GM19238 (cell line): ENCODE data around the gene DCAF7.

Experiments used
- DNase-seq: peaks from one replicate; pipeline ENCODE4 v3.0.0; 2011; ENCODE audit warnings: low spot score; ENCODE audit not compliant: insufficient read length

The DCAF7 gene

DNA sequence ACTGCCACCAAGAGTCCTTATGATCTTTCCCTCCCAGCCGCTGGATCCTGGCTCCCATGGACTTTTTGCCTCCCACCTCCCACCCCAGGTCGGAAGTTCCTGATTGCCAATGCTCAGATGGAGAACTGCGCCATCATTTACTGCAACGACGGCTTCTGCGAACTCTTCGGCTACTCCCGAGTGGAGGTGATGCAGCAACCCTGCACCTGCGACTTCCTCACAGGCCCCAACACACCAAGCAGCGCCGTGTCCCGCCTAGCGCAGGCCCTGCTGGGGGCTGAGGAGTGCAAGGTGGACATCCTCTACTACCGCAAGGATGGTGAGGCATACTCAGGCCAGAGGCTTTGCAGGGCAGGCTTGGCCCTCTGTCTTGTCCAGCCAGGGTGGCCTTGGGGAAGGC is 26.2 kb upstream of the DCAF7 start:
- no peak for DNase-seq

DNA sequence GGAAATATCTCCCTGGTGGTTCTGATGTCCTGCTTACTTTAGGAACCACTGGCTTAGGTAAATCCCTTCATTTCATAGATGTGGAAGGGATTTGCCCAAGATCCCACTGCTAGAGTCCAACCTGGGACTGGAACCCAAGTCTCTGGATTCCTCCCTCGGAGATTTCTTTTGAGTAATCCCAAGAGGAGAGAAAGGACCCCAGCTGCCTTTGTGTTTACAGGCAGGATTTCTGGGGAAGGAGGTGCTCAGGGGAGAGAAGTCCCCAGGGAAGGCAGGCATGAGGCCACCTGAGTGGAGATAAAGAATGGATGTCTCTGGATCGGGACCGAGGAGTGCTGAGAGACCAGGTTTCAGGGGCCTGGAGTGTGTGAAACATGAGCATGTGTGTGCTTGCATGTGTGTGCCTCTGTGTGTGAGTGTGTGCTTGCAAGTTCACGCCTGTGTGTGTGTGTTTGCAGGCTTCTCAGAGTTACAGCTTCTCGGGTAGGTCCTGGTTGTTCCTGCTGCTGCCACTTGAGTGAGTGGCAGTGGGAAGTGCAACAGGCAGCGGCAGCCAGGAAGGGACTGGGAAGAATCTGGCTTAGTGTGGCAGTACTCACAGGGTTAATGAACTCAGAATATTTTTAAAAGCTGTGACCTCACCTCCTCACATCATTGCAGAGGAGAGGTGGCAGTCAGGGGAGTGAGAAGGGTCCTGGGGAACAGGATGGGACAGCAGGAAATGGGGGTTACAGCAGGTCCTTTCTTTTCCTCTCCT is 24.9 kb upstream of the DCAF7 start:
- no peak for DNase-seq

DNA sequence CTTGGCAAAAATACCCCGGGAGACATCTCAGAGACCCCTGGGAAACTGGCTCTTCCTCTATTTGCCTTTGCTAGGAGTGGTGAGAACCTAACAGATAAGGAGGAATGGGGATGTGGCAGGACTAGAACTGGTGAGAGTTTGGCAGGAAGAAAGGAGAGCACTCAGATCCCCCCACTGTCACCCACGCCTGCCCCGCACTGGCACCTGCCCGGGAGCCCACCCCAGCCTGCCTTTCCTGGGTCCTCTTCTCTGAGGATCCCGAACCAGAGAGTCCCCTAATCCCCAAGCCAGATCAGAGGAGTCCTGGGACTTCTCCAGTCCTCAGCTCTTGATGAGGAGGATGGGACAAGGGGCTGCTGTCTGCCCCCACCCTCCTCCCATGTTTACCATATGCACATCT is 23.4 kb upstream of the DCAF7 start:
- no peak for DNase-seq

DNA sequence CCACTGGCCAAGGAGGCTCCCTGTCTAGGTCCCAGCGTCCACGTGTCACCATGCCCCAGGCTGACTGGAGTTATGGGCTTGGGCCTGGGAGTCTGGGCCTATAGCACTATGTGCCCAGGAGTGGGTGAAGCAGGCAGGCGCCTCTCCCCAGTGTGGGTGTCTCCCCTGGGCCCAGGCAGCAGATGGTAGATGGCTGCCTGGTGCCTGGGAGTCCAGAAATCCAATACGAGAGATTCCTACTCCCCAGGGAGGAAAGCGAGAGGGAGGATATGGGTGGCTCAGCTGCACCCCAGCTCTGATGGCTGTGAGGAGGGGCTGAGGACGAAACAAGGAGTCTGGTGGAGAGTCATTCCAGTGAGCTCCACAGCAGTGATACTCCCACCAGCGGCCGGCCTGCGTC is 22.1 kb upstream of the DCAF7 start:
- DNase-seq = no peak

DNA sequence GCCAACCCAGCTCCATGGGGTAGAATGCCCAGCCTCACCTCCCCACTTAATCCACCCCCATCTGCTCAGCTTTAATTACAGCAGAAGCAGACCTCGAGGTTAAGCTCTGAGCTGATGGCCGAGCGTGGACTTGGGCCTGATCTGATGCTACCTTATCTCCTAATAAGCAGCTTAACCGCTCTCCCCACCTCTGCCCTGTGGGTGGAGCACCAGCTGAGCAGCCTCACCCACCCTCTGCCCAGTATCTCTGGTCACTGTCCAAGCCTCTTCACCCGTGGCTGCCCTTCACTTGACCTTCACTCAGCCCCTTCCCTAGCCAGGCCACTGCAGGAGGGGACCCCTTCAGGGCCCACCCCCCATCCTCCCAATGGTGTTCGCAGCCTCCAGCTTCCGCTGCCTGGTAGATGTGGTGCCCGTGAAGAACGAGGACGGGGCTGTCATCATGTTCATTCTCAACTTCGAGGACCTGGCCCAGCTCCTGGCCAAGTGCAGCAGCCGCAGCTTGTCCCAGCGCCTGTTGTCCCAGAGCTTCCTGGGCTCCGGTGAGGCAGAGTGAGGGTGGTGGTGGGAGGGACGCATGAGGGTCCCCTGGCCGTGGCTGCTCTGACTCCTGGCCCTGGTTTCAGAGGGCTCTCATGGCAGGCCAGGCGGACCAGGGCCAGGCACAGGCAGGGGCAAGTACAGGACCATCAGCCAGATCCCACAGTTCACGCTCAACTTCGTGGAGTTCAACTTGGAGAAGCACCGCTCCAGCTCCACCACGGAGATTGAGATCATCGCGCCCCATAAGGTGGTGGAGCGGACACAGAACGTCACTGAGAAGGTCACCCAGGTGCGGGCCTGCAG is 20.3 kb upstream of the DCAF7 start:
- no peak for DNase-seq

DNA sequence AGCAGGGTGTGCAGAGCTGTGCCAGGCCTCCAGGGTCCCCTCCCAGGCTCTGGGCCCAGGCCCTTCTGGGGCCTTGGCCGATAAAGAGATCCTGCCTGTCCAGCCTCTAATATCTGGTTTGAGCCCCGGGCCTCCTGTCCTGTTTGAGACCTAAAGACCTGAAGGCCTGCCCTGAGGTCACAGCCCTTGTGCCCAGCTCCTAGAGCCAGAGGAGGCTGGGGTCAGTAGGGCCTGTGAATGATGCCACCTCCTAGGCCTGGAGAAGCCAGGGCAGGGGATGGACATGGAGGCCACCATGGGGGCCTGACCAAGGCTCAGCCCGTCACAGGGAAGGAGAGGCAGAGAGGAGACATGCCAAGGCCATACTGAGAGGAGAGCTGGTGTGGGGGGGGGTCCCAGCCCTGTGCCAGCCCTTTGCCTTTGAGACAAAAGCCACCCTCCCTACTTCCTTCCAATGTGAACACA is 19.7 kb upstream of the DCAF7 start:
- no peak for DNase-seq

DNA sequence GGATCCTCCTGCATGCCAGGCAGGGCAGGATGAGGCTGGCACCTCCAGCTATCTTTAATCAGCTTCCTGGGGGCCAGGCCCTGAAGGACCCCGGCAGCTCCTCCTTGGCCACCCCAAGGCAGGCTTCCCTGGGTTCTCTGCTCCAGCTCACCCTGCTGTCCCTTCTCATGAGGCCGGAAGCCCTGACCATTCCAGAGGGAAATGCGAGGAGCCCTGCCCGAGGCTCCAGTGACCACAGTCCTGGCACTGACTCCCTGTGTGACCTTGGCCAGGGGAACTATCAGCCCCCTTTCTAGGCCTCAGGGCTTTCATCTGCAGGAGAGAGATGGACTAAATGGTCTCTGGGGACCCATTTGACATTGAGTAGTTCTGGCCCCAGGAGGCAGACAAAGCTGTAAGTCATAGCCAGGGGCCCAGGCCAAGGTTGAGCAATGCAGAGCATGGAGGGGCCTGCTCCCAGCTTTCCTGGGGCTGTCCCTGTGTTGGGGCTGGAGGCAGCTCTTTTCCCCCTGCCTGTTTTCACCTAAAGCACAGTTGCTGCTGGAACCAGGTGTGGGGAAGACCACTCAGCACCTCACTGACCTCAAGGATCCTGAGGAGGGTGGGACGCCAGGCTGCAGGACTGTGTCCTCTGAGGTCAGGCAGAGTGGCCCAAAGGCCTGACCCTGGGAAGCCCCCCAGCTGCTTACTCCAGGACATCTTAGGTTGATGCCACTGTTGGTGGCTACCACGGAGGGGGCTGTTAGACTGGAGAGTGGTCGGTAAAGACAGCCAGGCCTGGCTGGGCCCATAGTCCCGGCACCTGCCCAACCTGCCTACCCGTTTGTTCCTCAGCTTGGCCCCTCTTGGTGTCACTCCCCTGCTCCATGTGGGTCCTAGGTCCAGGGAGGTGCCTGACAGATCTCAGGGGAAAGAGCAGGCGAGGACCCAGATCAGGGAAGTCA is 19.0 kb upstream of the DCAF7 start:
- no peak for DNase-seq

DNA sequence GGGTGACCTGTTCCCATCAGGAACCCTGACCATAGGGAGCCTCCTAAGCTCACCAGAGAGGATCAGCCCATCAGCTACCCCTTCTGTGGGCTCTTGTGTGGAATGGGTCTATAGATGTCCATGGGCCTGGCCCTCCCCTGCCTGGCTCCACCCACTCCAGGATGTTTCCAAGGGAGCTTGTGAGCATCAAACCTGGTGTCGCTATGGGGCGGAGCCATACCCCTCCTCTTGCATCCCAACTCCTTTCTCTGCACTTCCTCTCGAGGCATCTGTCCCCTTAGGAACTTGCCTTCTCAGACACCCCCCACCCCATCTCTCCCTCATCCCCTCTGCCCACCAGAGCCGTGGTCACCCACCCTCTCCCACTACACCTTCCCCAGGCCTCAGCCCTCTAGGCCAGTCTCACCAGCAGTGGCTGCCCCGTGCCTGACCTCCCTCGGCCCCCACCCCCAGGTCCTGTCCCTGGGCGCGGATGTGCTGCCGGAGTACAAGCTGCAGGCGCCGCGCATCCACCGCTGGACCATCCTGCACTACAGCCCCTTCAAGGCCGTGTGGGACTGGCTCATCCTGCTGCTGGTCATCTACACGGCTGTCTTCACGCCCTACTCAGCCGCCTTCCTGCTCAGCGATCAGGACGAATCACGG is 16.7 kb upstream of the DCAF7 start:
- DNase-seq = no peak

DNA sequence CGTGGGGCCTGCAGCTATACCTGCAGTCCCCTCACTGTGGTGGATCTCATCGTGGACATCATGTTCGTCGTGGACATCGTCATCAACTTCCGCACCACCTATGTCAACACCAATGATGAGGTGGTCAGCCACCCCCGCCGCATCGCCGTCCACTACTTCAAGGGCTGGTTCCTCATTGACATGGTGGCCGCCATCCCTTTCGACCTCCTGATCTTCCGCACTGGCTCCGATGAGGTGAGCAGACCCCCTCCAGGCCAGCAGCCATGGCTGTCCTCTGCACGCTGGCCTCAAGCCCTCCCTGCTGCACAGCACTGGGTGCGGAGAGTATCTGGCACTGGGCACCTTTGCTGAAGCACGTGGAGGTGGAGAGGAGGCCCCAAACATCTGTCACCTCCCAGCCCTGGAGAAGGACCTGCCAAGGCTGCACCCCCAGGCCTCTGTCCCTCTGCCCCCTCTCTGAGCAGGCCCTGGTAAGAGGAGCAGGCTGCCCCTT is 16.2 kb upstream of the DCAF7 start:
- no peak for DNase-seq

DNA sequence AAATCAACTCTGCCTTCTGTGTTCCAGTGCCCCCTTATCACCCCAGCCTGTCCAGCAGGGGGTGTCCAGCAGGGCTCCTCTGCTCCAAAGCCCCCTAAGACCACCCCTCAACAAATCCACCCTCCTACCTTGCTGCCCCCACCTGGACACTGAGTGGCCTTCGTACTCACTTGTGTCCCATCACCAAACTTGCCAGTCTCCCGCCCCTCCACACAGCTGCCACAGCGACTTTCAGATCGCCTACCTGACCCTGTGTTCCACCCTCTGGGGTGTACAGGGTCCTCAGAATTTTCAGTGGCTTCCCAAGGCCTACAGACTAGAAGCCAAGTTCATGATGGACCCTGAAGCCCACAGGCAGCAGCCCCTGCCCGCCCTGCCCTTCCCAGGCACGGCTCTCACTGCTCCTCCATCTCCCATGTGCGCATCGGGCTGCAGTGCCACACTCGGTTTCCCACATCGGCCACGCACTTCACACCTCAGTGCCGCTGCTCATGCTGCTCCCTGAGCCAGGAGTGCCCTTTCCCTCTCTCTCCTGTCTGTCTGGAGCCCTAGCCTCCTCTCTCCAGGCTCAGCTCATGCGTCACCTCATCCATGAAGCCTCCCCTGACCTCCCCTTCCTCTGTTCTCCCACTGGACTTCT is 15.3 kb upstream of the DCAF7 start:
- DNase-seq = no peak

DNA sequence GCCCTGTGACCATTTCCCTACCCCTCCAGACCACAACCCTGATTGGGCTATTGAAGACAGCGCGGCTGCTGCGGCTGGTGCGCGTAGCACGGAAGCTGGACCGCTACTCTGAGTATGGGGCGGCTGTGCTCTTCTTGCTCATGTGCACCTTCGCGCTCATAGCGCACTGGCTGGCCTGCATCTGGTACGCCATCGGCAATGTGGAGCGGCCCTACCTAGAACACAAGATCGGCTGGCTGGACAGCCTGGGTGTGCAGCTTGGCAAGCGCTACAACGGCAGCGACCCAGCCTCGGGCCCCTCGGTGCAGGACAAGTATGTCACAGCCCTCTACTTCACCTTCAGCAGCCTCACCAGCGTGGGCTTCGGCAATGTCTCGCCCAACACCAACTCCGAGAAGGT is 14.6 kb upstream of the DCAF7 start:
- DNase-seq = no peak

DNA sequence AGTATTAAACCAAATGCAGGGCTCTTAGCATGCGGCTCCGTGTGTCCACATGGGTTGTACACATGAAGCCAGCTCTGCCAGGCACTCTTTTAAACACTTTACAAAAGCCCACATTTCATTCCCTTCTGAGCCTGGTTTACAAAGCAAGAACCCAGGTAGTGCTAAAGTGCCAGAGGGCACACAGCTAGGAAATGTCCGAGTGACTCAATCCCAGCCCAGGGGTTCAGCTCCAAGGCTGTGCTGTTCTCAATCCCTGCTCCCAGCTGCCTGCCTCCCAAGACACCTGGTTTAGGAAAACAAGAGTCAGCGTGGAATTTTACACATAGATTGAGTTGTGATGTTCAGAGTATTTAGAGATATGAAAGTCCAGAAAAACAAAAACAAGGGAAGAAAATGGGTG is 13.3 kb upstream of the DCAF7 start:
- no peak for DNase-seq

DNA sequence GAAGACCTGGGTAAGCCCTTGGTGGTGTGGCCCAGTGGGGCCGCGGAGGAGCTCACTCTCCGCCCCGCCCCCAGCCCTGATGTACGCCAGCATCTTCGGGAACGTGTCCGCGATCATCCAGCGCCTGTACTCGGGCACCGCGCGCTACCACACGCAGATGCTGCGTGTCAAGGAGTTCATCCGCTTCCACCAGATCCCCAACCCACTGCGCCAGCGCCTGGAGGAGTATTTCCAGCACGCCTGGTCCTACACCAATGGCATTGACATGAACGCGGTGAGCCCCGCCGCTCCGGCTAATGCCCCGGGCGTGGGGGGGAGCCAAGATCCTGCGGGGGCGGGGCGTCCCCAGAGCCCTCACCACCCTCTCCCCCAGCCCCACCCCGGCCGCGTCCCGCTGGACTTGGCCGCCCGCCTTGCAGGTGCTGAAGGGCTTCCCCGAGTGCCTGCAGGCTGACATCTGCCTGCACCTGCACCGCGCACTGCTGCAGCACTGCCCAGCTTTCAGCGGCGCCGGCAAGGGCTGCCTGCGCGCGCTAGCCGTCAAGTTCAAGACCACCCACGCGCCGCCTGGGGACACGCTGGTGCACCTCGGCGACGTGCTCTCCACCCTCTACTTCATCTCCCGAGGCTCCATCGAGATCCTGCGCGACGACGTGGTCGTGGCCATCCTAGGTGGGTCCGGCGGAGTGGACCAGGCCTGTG is 12.1 kb upstream of the DCAF7 start:
- DNase-seq = no peak

DNA sequence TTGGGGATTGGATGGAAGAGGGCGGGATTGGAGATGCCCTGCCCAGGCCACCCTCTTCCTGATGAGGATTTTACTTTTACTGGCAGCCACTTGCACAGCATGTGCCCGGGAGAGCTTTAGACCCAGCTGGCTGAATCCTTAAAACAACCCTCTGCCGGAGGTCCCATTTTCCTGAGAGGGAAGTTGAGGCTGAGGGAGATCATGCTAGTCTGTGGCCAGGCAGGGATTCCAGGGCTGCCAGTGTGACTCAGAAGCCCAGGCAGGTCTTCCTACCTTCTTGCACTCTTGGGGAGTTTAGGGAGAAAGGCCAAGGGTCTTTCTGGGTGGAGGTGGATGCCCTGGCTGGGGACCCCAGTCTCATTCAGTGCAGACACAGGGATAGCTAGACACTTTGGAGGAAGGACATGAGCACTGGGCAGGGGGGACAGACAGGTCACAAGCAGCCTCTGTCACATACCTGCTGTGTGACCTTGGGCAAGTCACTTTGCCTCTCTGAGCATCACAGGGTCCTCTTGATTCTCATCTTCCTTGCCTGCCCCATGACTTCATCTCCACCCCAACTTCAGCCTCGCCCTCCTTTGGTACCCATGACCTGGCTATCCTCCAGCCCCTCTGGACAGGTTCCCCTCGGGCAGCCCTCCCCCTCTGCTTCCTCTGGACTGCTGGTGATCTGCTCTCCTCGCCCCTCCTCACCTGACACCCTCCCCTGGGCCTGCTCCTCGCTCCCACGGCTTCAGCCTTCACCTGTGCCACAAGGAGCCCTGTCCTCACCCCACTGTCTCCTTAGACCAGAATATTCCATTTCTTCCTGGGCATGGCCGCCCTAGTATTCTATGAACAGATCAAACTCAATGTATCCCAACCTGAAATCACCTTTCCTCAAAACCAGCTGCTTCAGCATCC is 11.3 kb upstream of the DCAF7 start:
- no peak for DNase-seq

DNA sequence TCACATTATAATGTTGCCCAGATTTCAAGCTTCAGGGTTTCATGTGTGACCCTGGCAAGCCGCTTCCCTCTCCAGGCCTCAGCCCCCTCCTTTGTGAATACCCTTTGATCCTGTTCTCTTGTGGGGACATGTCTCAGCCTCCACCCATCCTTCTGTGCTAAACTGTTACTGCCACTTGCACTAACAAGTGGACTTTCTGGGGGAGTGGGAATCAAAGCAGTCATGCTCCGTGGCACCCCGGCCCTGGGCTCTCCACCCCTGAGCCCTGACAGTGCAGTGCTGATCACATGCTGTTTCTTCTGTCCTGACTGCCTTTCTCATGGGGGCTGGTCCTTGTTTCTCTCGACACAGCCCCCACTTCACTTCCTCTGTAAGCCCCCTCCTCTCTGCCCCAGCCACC is 9.7 kb upstream of the DCAF7 start:
- no peak for DNase-seq

DNA sequence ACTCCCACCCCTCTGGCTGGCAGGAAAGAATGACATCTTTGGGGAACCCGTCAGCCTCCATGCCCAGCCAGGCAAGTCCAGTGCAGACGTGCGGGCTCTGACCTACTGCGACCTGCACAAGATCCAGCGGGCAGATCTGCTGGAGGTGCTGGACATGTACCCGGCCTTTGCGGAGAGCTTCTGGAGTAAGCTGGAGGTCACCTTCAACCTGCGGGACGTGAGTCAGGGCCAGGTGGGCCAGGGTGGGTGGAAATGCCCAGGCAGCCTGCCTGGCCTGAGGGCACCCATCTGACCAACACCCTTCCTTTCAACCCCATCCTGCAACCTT is 8.1 kb upstream of the DCAF7 start:
- no peak for DNase-seq

DNA sequence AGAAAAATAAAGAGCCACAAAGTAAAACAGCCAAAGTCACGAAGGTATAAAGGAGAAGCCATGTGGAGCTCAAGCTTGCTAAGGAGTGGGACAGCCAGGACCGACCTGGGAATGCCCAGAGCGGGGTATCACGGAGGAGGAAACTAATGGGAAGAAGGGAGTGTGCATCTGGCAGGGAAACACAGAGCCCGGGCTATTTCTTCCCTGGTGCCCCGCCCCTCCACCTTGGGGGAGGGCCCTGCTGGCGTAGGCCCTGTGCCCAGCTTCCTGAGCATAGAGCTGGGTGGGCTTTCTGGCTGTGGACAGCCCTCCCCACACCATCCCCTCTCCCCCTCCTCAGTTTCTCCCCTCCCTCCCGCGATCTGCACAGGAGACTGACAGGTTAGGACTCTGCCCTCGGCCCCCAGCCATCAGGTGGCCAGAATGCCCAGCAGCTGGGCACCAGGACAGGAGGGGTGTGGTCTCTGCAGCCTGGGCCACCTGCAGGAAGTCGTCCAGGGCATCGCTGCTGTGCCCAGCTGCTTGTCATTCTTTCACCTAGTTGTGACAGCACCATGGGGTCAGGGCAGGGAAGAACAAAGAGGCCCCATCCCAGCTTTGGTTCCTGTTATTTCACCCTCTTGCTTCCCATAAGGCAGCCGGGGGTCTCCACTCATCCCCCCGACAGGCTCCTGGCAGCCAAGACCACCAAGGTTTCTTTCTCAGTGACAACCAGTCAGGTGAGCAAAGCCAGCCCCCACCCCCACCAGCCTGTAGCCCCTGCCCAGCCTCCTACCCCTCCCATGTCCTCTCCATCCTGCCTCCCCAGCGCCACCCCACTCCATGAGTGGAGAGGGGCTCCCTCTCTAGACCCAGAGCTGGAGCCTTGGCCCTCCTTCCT is 7.1 kb upstream of the DCAF7 start:
- no peak for DNase-seq

DNA sequence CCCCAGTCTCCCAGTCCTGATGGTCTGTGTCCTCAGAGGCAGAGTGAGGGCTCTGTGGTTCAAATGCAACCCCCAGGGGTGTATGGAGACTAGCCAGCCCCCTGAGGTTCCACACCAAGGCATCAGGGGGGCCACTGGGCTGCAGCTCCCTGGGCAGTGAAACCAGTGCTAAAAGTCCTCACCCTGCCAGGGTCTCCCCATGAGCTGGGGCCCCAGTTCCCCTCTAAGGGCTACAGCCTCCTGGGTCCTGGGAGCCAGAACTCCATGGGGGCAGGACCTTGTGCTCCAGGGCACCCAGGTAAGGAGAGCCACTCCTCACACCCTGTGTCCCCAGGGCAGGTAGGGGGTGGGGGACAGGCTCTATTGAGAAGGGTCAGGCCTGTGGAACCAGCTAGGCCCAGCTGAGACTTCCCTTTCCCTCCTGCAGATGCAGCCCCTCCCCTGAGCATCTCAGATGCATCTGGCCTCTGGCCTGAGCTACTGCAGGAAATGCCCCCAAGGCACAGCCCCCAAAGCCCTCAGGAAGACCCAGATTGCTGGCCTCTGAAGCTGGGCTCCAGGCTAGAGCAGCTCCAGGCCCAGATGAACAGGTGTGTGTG is 6.4 kb upstream of the DCAF7 start:
- DNase-seq = no peak
